Activated B cell treated with CpG ODN at 0.5 μM for 24 hours (primary cell): ENCODE data around the gene TMA7B. TPM values are rescaled to one million over a fixed set of nuclear protein-coding genes. Genes with fewer than 3 reads are reported as not detected.

Experiments
- ATAC-seq: fragments of 200-7000 bp; cut with Tn5 transposase; one replicate; pipeline ENCODE4 v1.10.0; 2021; ENCODE audit warnings: low read depth, mild to moderate bottlenecking, moderate library complexity
- CTCF ChIA-PET: fragments of 350-600 bp; sonication (Branson Sonifier 250); formaldehyde crosslinking; loops from one replicate; lab custom pipeline; 2021; ENCODE audit warnings: antibody characterized with exemption; lab: Charles Lee
- POLR2A ChIA-PET: fragments of 350-600 bp; sonication (Branson Sonifier 250); formaldehyde crosslinking; loops from one replicate; lab custom pipeline; 2021; ENCODE audit warnings: antibody characterized with exemption; lab: Charles Lee
- DNase-seq: peaks from one replicate; pipeline ENCODE4 v3.0.0; 2022
- H3K27ac Mint-ChIP-seq: one replicate; pipeline ENCODE4 v1.8.0; 2020; ENCODE audit warnings: mixed read lengths
- H3K27me3 Mint-ChIP-seq: one replicate; pipeline ENCODE4 v1.8.0; 2021; ENCODE audit warnings: mixed read lengths
- H3K36me3 Mint-ChIP-seq: one replicate; pipeline ENCODE4 v1.8.0; 2021; ENCODE audit warnings: low read depth, mixed read lengths
- H3K4me1 Mint-ChIP-seq: one replicate; pipeline ENCODE4 v1.8.0; 2021; ENCODE audit warnings: mixed read lengths
- H3K4me3 Mint-ChIP-seq: one replicate; pipeline ENCODE4 v1.8.0; 2020; ENCODE audit warnings: mild to moderate bottlenecking, mixed read lengths
- H3K9me3 Mint-ChIP-seq: one replicate; pipeline ENCODE4 v1.8.0; 2020; ENCODE audit warnings: mixed read lengths
- intact Hi-C: fragments of 100-400 bp; cut with micrococcal nuclease; formaldehyde crosslinking; loops from one replicate; pipeline ENCODE4 v1.15.1; 2024
- total RNA-seq: library from RNA; stranded (reverse); gene quantifications from 2 replicates; pipeline ENCODE4 v1.2.3, GENCODE V29; 2022
- TF ChIP-seq, protein P1 (sequence below): fragments of 200-600 bp; IDR thresholded peaks from one replicate; pipeline ENCODE4 v1.8.0; 2022; ENCODE audit warnings: antibody characterized with exemption, mild to moderate bottlenecking

The TMA7B gene
- total RNA-seq, 1 donor from 2014 or later, result 0.58 TPM

DNA sequence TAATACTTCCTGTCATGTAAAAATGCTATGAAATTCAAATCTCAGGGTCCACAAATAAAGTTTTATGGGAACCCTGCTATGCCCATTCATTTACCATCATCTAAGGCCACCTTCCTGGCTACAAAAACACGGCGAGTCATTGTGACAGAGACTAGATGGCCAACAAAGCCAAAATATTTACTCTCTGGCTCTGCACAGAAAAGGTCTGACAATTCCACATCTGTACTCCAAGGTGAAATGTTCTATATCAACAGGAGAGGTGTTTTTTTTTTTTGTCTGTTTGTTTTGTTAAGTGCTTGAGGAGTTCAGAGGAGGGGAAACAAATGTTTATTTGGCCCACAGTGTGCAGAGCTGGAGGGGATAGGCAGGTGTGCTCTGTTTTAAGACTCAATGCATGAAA lies 18.6 kb upstream of the TMA7B start:
- intact Hi-C loops, result loop anchor here (2.0 kb wide), 2 partner anchors 83 to 407 kb away; no protein-coding TSS in a partner anchor
- Mint-ChIP-seq H3K9me3 (no peaks in the 10 kb centered on the region), H3K36me3 (no peaks in the 10 kb centered on the region), H3K4me3 (no peak overlapping the region), H3K4me1 (peaks cover 71% of the 10 kb centered on the region), H3K27me3 (no peaks in the 10 kb centered on the region), H3K27ac (no peak overlapping the region)
- DNase-seq (no peak), ATAC-seq (no peak)
- ChIA-PET CTCF (interaction anchor here (0.9 to 2.9 kb wide), 5 partner anchors 42 to 407 kb away, joined by 3 to 16 read pairs (median 4); no protein-coding TSS in a partner anchor), POLR2A (no interaction called here)
- TF ChIP-seq, protein P1, sequence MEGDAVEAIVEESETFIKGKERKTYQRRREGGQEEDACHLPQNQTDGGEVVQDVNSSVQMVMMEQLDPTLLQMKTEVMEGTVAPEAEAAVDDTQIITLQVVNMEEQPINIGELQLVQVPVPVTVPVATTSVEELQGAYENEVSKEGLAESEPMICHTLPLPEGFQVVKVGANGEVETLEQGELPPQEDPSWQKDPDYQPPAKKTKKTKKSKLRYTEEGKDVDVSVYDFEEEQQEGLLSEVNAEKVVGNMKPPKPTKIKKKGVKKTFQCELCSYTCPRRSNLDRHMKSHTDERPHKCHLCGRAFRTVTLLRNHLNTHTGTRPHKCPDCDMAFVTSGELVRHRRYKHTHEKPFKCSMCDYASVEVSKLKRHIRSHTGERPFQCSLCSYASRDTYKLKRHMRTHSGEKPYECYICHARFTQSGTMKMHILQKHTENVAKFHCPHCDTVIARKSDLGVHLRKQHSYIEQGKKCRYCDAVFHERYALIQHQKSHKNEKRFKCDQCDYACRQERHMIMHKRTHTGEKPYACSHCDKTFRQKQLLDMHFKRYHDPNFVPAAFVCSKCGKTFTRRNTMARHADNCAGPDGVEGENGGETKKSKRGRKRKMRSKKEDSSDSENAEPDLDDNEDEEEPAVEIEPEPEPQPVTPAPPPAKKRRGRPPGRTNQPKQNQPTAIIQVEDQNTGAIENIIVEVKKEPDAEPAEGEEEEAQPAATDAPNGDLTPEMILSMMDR, result no peak

DNA sequence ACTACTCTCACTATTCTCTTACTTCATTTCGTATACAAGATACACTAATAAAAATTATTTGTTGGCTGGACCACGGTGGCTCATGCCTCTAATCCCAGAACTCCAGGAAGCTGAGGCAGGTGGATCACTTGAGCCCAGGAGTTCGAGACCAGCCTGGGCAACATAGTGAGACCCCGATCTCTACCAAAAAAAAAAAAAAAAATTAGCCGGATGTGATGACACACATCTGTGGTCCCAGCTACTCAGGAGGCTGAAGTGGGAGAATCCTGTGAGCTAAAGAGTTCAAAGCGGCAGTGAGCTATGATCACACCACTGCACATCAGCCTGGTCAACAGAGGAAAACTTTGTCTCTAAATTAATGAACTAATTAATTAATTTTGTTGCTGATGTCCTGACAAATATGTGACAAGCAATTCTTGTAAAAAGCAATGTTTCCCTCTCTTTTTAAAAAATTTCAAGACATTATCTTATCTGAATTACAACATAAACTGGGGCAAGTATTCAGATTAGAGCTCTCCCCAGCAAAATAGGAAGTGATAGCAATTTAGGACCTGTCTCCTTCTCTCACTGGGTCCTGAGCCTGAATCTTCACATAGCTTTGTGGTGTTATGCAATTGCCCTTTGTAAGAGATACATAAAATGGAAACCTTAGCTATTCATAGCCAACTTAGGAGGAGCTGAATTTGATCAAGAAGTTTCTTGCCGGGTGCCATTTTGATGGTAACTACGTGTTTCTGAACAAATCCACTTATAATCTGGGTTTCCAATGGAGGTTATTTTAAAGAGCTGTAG lies 17.6 kb upstream of the TMA7B start:
- Mint-ChIP-seq H3K4me3 (no peak overlapping the region), H3K27ac (no peak overlapping the region), H3K27me3 (no peaks in the 10 kb centered on the region), H3K4me1 (peaks cover 71% of the 10 kb centered on the region), H3K36me3 (peaks cover 1% of the 10 kb centered on the region), H3K9me3 (no peaks in the 10 kb centered on the region)
- ATAC-seq (no peak), DNase-seq (no peak)
- TF ChIP-seq, protein P1, result no peak
- ChIA-PET CTCF (interaction anchor here (0.7 to 2.9 kb wide), 6 partner anchors 82 to 408 kb away, joined by 3 to 16 read pairs (median 4); no protein-coding TSS in a partner anchor), POLR2A (interaction anchor here (0.6 to 0.7 kb wide), 2 partner anchors 439 to 1439 kb away, joined by 3 to 4 read pairs; no protein-coding TSS in a partner anchor)
- intact Hi-C loops, result no loop called here

DNA sequence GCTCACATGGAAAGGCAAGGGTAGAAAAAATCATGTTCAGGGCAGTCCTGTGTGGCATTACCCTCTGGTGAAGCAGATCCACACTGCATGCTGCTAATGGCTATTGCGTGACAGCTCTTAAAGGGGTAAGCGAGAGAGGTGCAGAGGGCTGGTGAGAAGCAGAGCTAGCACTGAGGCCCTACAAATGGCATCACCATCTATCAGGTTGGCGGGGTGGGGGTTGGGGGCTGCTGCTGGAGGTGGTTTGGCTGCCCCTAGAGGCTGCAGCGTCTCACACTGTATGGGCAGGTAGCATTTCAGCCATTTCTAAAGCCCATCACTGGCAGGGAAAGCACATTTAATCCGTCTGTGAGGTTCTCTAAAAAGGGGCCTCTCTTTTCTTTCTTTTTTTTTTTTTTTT lies 16.9 kb upstream of the TMA7B start:
- no peaks in the 10 kb centered on the region for H3K27me3 Mint-ChIP-seq
- H3K36me3 Mint-ChIP-seq, result peaks cover 1% of the 10 kb centered on the region
- H3K27ac Mint-ChIP-seq, result no peak overlapping the region
- ATAC-seq (no peak), DNase-seq (no peak)
- POLR2A ChIA-PET, result interaction anchor here (0.7 kb wide), 1 partner anchor 440 kb away, joined by 3 read pairs; no protein-coding TSS in a partner anchor
- peaks cover 71% of the 10 kb centered on the region for H3K4me1 Mint-ChIP-seq
- CTCF ChIA-PET, result interaction anchor here (0.7 to 2.9 kb wide), 5 partner anchors 81 to 408 kb away, joined by 3 to 16 read pairs (median 4); no protein-coding TSS in a partner anchor
- no peak overlapping the region for H3K4me3 Mint-ChIP-seq
- no peaks in the 10 kb centered on the region for H3K9me3 Mint-ChIP-seq
- intact Hi-C loops, result no loop called here
- TF ChIP-seq, protein P1, result no peak

DNA sequence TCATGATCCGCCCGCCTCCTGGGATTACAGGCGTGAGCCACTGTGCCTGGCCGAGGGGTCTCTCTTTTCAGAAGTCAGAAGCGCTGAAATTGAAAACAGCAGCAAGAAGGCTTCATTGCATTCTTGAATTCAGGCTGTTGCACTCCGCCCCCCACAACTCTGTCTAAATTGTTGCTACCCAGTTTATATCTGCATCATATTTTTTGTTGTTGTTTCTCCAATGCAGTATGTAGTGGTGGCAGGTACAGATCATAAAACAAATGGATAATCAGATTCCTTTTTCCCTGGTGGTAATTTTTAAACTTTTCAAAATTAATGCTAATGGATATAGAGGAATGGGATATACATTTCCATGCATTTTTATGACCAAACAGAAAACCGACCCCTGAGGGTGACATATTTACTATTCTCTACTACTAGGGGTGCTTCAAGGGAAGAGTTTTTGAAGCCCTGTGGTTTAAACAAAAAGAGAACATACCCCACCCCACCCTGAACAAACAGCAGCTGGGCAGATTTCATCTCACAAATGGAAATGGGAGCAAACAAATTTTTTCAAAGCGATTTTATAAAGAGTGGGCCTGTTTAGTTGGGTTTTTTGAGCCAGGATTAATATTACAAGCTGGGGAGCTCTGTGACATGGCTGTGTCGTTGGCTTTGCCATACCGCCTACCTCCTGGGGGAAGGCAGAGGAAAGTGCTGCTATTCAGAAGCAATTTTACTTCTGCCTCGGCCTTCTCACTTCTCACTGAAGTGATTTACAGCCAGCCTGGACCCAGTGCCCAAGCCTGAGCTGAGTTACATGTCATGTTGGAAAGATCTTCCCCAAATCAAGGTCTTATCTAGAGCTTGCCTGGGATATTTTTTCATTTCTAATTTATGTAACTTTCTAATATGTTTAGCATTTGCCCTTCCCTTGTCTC lies 16.0 kb upstream of the TMA7B start:
- TF ChIP-seq, protein P1, result no peak
- ChIA-PET POLR2A (interaction anchor here (0.7 kb wide), 1 partner anchor 11 kb away, joined by 3 read pairs; no protein-coding TSS in a partner anchor), CTCF (interaction anchor here (1.0 kb wide), 1 partner anchor 81 kb away, joined by 3 read pairs; no protein-coding TSS in a partner anchor)
- no peak for ATAC-seq
- no peak for DNase-seq
- H3K36me3 Mint-ChIP-seq, result peaks cover 5% of the 10 kb centered on the region
- H3K27me3 Mint-ChIP-seq, result no peaks in the 10 kb centered on the region
- H3K4me3 Mint-ChIP-seq, result no peak overlapping the region
- H3K9me3 Mint-ChIP-seq, result no peaks in the 10 kb centered on the region
- peaks cover 79% of the 10 kb centered on the region for H3K4me1 Mint-ChIP-seq
- intact Hi-C loops, result no loop called here
- H3K27ac Mint-ChIP-seq, result peak overlapping the region; percentile 35
